Neural progenitor cell (in vitro differentiated cells): ENCODE measurements around the gene DLL1.

Source experiments
- CTCF ChIP-seq: fragments of 200-600 bp; sonication (generic); IDR thresholded peaks from 2 replicates; pipeline ENCODE4 v1.5.1; 2017; ENCODE audit warnings: antibody characterized with exemption, mild to moderate bottlenecking
- EZH2 ChIP-seq: fragments of 200-600 bp; sonication (generic); IDR thresholded peaks from 2 replicates; pipeline ENCODE4 v1.6.1; 2017; ENCODE audit warnings: antibody characterized with exemption, mild to moderate bottlenecking, moderate library complexity
- EZH2phosphoT487 ChIP-seq: fragments of 200-600 bp; sonication (generic); IDR thresholded peaks from 2 replicates; pipeline ENCODE4 v1.6.1; 2017; ENCODE audit warnings: antibody characterized with exemption

DNA sequence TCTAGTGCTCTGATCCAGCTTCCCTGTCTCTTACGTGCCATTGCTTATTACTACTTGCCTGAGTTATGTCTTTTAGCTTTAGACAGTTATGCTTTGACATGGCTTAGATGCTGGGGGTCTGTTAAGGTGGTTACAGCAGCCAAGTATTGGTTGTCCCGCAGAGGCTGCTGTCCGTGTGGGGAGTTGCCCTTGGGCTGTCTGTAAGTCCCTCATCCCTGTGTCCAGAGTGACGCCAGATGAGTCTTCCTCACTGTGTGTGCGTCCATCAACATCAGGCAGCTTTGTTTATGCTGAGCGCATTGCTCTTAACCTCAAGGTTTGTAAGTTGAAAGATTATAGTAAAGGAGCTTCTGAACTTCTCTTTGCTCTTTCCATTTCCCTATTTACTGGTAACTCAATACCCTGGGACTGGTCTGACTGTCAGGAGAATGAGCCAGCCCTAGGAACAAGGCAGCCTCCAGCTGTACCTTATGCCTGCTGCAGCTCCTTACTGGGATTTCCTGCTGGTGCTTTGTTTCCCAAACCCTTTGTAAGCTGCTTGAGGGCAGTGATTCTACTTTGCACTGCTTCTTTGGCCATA is 22.9 kb upstream of the DLL1 start:
- TF ChIP-seq CTCF: no peak
- no peak for TF ChIP-seq EZH2
- no peak for TF ChIP-seq EZH2phosphoT487
